Putamen (tissue), 1 donor: ENCODE results near the gene PSMD5.

Source experiments
- DNase-seq: peaks from one replicate; pipeline ENCODE4 v3.0.0-alpha.2; 2016; ENCODE audit warnings: low spot score

The PSMD5 gene

GRCh38 chr9:120842685-120843485, at the start of gene PSMD5:
TSS of gene PSMD5 (minus strand) at chr9:120842922. CDS start at chr9:120842909, 13 bp downstream.
- peak; percentile 90 for DNase-seq

GRCh38 chr9:120891884-120892747, 49.4 kb upstream of the PSMD5 start:
- no peak for DNase-seq

GRCh38 chr9:120891245-120891883, 48.6 kb upstream of the PSMD5 start:
- DNase-seq: no peak

GRCh38 chr9:120890320-120891244, 47.9 kb upstream of the PSMD5 start:
- no peak for DNase-seq

GRCh38 chr9:120889606-120890271, 47.0 kb upstream of the PSMD5 start:
- DNase-seq: no peak

GRCh38 chr9:120888626-120889025, 45.9 kb upstream of the PSMD5 start:
- no peak for DNase-seq

- DNase-seq: no peak
Observed at GRCh38 chr9:120886490-120886967, 43.8 kb upstream of the PSMD5 start.

GRCh38 chr9:120885958-120886357, 43.2 kb upstream of the PSMD5 start:
- no peak for DNase-seq

- no peak for DNase-seq
Observed at GRCh38 chr9:120885457-120885856, 42.7 kb upstream of the PSMD5 start.

- DNase-seq: no peak
Observed at GRCh38 chr9:120883608-120883996, 40.9 kb upstream of the PSMD5 start.

GRCh38 chr9:120882935-120883607, 40.3 kb upstream of the PSMD5 start:
- DNase-seq: no peak

GRCh38 chr9:120879446-120879845, 36.7 kb upstream of the PSMD5 start:
- no peak for DNase-seq

- no peak for DNase-seq
Observed at GRCh38 chr9:120878188-120879130, 35.7 kb upstream of the PSMD5 start.

GRCh38 chr9:120877276-120878034, 34.7 kb upstream of the PSMD5 start:
- peak; percentile 62 for DNase-seq

GRCh38 chr9:120876842-120877240, 34.1 kb upstream of the PSMD5 start, which contains the start of gene PHF19:
TSS of gene PHF19 (minus strand) at chr9:120877188. CDS start at chr9:120874741, 2,447 bp downstream.
- DNase-seq: no peak

GRCh38 chr9:120875954-120876841, 33.5 kb upstream of the PSMD5 start:
- DNase-seq: peak; percentile 69

GRCh38 chr9:120875643-120875953, 32.9 kb upstream of the PSMD5 start:
- no peak for DNase-seq
